Kidney epithelial cell (primary cell): ENCODE results near the gene SAMD8. TPM values are rescaled to one million over a fixed set of nuclear protein-coding genes. Genes with fewer than 3 reads are reported as not detected.

Source experiments
- DNase-seq: peaks from one replicate; pipeline ENCODE4 v3.0.0-alpha.2; 2010; ENCODE audit warnings: low read depth
- H3K27me3 ChIP-seq: 2 replicates; pipeline ENCODE4 v1.6.0; 2011; ENCODE audit warnings: low read length; ENCODE audit not compliant: control insufficient read depth, insufficient read depth
- H3K36me3 ChIP-seq: 2 replicates; pipeline ENCODE4 v1.5.1; 2011; ENCODE audit warnings: low read length; ENCODE audit not compliant: control insufficient read depth, insufficient read depth
- H3K4me3 ChIP-seq: 2 replicates; pipeline ENCODE4 v1.5.1; 2011; ENCODE audit warnings: low read depth, mild to moderate bottlenecking, control low read depth, low read length
- CTCF ChIP-seq: IDR thresholded peaks from 2 replicates; pipeline ENCODE4 v1.5.1; 2011; ENCODE audit warnings: mild to moderate bottlenecking, moderate library complexity, low read length, control low read depth, inconsistent platforms; ENCODE audit not compliant: insufficient read depth, poor library complexity, severe bottlenecking
- total RNA-seq: library from RNA; depleted of rRNA; stranded (reverse); fragments of >200 nt; gene quantifications from 2 replicates; pipeline ENCODE4 v1.2.3, GENCODE V29; 2015

Gene SAMD8
- total RNA-seq, 1 donor from 2014 or later: 14.9 TPM

DNA sequence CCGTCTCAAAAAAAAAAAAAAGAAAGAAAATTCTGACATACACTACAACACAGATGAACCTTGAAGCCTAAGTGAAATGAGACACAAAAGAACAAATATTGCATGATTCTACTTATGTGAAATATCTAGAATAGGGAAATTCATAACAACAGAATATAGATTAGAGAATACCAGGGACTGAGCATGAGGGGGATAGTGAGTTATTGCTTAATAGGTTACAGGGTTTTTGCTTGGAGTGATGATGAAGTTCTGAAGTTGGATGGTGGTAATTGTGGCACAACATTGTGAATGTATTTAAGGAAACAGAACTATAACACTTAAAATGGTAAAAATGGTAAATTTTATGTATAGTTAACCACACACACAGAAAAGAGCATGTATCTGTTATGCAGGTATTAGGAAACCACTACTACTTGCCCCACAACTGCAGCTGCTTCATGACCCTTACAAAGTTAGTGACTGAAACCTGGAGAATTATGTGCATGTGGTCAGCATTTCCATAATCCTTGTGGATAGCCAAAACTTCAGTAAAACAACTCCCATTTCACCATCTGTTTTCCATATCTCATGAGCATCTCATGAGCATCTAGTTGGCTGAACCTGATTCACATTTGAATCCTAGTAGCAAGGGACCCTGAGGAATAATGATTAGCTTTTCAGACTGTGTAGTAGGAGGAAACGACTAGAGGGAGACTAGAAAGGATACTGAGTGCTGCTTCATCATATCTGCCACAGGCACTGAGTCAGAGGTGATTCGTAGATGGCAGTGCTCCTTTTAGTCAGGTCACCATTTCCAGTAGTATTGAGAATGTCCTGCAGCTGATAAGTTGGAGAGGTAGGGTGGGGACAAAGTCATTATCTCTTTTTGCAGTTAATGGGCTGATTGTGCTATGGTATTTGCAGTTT, 26.3 kb downstream of the SAMD8 start:
- DNase-seq: no peak

GRCh38 chr10:75140246-75140645, 28.8 kb downstream of the SAMD8 start:
- DNase-seq: no peak
- no peak overlapping the region for H3K4me3 ChIP-seq
- H3K27me3 ChIP-seq: no peaks in the 10 kb centered on the region
- no peaks in the 10 kb centered on the region for H3K36me3 ChIP-seq
- no peak for TF ChIP-seq CTCF

More for the DNA sequence above, 26.3 kb downstream of the SAMD8 start:
- no peak for TF ChIP-seq CTCF
- no peak overlapping the region for H3K4me3 ChIP-seq
- H3K36me3 ChIP-seq: no peaks in the 10 kb centered on the region
- H3K27me3 ChIP-seq: no peaks in the 10 kb centered on the region

DNA sequence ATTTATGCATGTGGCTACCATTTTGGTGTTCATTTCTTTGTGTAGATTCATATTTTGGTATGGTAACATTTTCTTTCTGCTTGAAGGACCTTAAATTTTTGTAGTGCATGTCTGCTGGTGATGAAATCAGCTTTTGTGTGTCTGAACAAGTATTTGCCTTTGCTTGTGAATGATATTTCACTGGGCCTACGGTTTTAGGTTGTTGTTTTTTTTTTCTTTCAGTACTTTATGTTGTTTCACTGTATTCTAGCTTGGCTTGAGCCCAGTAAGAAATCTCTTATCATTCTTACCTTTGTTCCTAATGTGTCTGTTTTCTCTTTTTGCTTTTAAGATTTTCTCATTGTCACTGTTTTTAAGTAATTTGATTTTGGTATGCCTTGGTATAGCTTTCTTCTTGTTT, 31.9 kb downstream of the SAMD8 start:
- TF ChIP-seq CTCF: no peak
- Histone ChIP-seq H3K36me3 (no peaks in the 10 kb centered on the region), H3K27me3 (no peaks in the 10 kb centered on the region), H3K4me3 (no peak overlapping the region)
- DNase-seq: no peak

DNA sequence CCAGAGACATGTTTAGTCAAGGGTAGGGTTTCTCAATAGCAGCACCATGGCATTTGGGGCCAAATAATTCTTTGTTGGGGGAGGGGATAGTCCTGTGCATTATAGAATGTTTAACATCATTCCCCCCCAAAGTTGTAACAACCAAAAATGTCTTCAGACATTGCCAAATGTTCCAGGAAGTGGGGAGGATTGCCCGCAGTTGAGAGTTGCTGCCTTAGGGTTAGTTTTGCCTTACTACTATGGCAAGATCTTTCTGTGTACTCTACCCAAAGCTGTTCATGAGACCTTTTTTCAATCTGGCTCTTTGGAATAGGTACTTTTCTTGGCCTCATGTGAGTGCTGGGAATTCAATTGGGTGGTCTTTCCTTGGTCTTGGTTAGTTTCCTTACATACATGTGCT, 34.1 kb downstream of the SAMD8 start:
- no peak for DNase-seq
- no peaks in the 10 kb centered on the region for H3K27me3 ChIP-seq
- TF ChIP-seq CTCF: no peak

DNA sequence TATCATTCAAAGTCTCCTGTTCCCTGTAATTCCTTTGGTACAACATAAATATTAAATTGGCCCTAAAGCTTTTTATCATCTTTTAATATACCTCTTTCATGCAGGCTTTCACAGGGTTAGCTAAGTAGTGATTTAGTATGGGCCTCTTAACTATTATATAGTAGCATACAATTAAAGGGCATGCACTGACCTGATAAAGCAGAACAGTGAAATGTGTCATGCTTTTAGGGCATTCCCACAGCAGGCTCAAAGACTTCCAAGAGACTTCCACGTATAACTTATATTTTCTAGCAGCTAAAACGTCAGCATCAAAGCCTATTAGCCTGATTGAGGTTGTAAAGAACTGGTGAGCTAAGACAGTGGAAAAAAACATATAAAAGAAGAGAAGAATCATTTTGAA, 35.3 kb downstream of the SAMD8 start:
- Histone ChIP-seq H3K4me3 (no peak overlapping the region), H3K36me3 (no peaks in the 10 kb centered on the region), H3K27me3 (no peaks in the 10 kb centered on the region)
- no peak for TF ChIP-seq CTCF
- no peak for DNase-seq

More for the DNA sequence above, 34.1 kb downstream of the SAMD8 start:
- Histone ChIP-seq H3K4me3 (no peak overlapping the region), H3K36me3 (no peaks in the 10 kb centered on the region)
